T-cell (primary cell): ENCODE results near the gene DIPK1B. TPM values are rescaled to one million over a fixed set of nuclear protein-coding genes. Genes with fewer than 3 reads are reported as not detected.
A peak's percentile ranks its signal among the peaks of the same experiment; 100 is the strongest.

Experiments
- ATAC-seq, 4 experiments: fragments of 200-7000 bp in 3 of 4; fragments of 150-1000 bp in 1 of 4; cut with Tn5 transposase; replicated peaks in 1 of 4; 1 replicate in 3 of 4; 2 replicates in 1 of 4; pipeline ENCODE4 v1.10.0; 2021; ENCODE audit warnings: moderate library complexity in 3 of 4, mild to moderate bottlenecking in 2 of 4, moderate number of reproducible peaks in 1 of 4
- CTCF ChIA-PET, 2 donors: fragments of 300-600 bp; sonication (Branson Sonifier 250); formaldehyde crosslinking; loops; one replicate each; lab custom pipeline; 2022; ENCODE audit warnings: antibody characterized with exemption in 2 of 2; lab: Charles Lee
- POLR2A ChIA-PET, 2 donors: fragments of 300-600 bp; sonication (Branson Sonifier 250); formaldehyde crosslinking; loops; one replicate each; lab custom pipeline; 2022; ENCODE audit warnings: antibody characterized with exemption in 2 of 2; lab: Charles Lee
- DNase-seq, 35 experiments: peaks; one replicate each; pipeline versions ENCODE4 v3.0.0 to v3.0.0-alpha.2; 2013 to 2023
- H3K27ac ChIP-seq: one replicate; pipeline ENCODE4 v1.5.1; 2013; ENCODE audit warnings: low read length
- H3K27me3 ChIP-seq, 2 experiments: replicated peaks in 1 of 2; 1 replicate in 1 of 2; 2 replicates in 1 of 2; pipeline versions ENCODE4 v1.6.1 to v1.7.0; 2013; ENCODE audit warnings: low read length in 1 of 2, mixed read lengths in 1 of 2; ENCODE audit not compliant: control insufficient read depth in 2 of 2, insufficient read depth in 2 of 2; ENCODE audit errors: extremely low read depth in 1 of 2
- H3K36me3 ChIP-seq, 2 donors: 1 replicate in 1 of 2; 2 replicates in 1 of 2; pipeline versions ENCODE4 v1.6.1 to v1.7.0; 2013; ENCODE audit warnings: low read length in 1 of 2; ENCODE audit not compliant: control insufficient read depth in 2 of 2, insufficient read depth in 1 of 2; ENCODE audit errors: extremely low read depth in 1 of 2
- H3K4me1 ChIP-seq, 2 experiments: 1 replicate in 1 of 2; 2 replicates in 1 of 2; pipeline versions ENCODE4 v1.6.1 to v1.7.0; 2013; ENCODE audit warnings: low read length in 2 of 2, mixed read lengths in 1 of 2; ENCODE audit not compliant: insufficient read depth in 2 of 2, control insufficient read depth in 1 of 2; ENCODE audit errors: extremely low read depth in 1 of 2
- H3K4me3 ChIP-seq, 2 donors: 1 replicate in 1 of 2; 2 replicates in 1 of 2; pipeline versions ENCODE4 v1.5.1 to v1.7.0; 2013; ENCODE audit warnings: mild to moderate bottlenecking in 2 of 2, low read length in 1 of 2, moderate library complexity in 1 of 2; ENCODE audit not compliant: control insufficient read depth in 1 of 2; ENCODE audit errors: extremely low read depth in 1 of 2
- H3K9me3 ChIP-seq: 2 replicates; pipeline ENCODE4 v1.7.0; 2013
- H3K27ac Mint-ChIP-seq, 2 donors: one replicate each; pipeline ENCODE4 v1.8.0; 2020 to 2021; ENCODE audit warnings: mild to moderate bottlenecking in 2 of 2, mixed read lengths in 2 of 2
- H3K27me3 Mint-ChIP-seq, 2 donors: one replicate each; pipeline ENCODE4 v1.8.0; 2021 to 2022; ENCODE audit warnings: mixed read lengths in 2 of 2
- H3K36me3 Mint-ChIP-seq: one replicate; pipeline ENCODE4 v1.8.0; 2021; ENCODE audit warnings: mixed read lengths
- H3K4me1 Mint-ChIP-seq, 3 donors: one replicate each; pipeline ENCODE4 v1.8.0; 2020 to 2022; ENCODE audit warnings: mixed read lengths in 3 of 3, mild to moderate bottlenecking in 1 of 3
- H3K4me3 Mint-ChIP-seq, 3 donors: one replicate each; pipeline ENCODE4 v1.8.0; 2020 to 2022; ENCODE audit warnings: mild to moderate bottlenecking in 3 of 3, mixed read lengths in 3 of 3, moderate library complexity in 3 of 3
- H3K9me3 Mint-ChIP-seq, 3 donors: one replicate each; pipeline ENCODE4 v1.8.0; 2020 to 2022; ENCODE audit warnings: mixed read lengths in 3 of 3
- WGBS: methylation state at CpG from one replicate; pipeline ENCODE4 v1.1.5; 2013; ENCODE audit warnings: missing lambda C conversion rate; ENCODE audit not compliant: insufficient coverage; 5-methylcytosine and 5-hydroxymethylcytosine counted together
- total RNA-seq, 35 experiments: library from RNA in 6 of 35; stranded (reverse) in 6 of 35; fragments of 120-200 nt in 1 of 35; gene quantifications; one replicate each; pipeline versions ENCODE4 v1.2.1 to v1.2.4 and lab custom pipeline; 2013 to 2026

DIPK1B gene
- total RNA-seq, 5 donors from 2014 or later (not counting 1 experiment from before 2014, with no cell fraction given): 0.25 to 2.1 (median 0.77) TPM

GRCh38 chr9:136714096-136714892 lies 1.9 kb downstream of the DIPK1B start:
- no peak for ATAC-seq
- no peak overlapping the region for H3K4me3 ChIP-seq
- Mint-ChIP-seq H3K9me3 (no peaks in the 10 kb centered on the region), H3K36me3 (no peaks in the 10 kb centered on the region), H3K27me3 (peaks cover 13 to 45% of the 10 kb centered on the region in 2 donors), H3K4me3 (peak overlapping the region in 1 of 3 donors; percentile 28), H3K27ac (no peak overlapping the region), H3K4me1 (peaks cover 4 to 15% (median 11%) of the 10 kb centered on the region in 3 donors)
- H3K36me3 ChIP-seq: no peaks in the 10 kb centered on the region
- no peak for DNase-seq
- H3K27ac ChIP-seq: no peak overlapping the region
- ChIA-PET POLR2A (no interaction called here), CTCF (interaction anchor here in 1 of 2 donors (0.5 to 0.6 kb wide), 2 partner anchors 13 kb away, joined by 3 to 4 read pairs; no protein-coding TSS in a partner anchor)
- WGBS: 69% methylated on average over 15 of the region's 17 CpGs
- peaks cover 0 to 76% of the 10 kb centered on the region in 2 experiments for H3K27me3 ChIP-seq
- peaks cover 0 to 24% of the 10 kb centered on the region in 2 experiments for H3K4me1 ChIP-seq
- H3K9me3 ChIP-seq: no peaks in the 10 kb centered on the region

GRCh38 chr9:136714893-136715274 lies 2.5 kb downstream of the DIPK1B start:
- 51% methylated on average over 6 of the region's 8 CpGs for WGBS
- H3K4me1 ChIP-seq: peaks cover 0 to 28% of the 10 kb centered on the region in 2 experiments
- H3K27ac ChIP-seq: no peak overlapping the region
- no peak overlapping the region for H3K4me3 ChIP-seq
- Mint-ChIP-seq H3K4me3 (no peak overlapping the region), H3K36me3 (no peaks in the 10 kb centered on the region), H3K4me1 (peaks cover 4 to 16% (median 11%) of the 10 kb centered on the region in 3 donors), H3K27ac (no peak overlapping the region), H3K9me3 (no peaks in the 10 kb centered on the region), H3K27me3 (peaks cover 13 to 45% of the 10 kb centered on the region in 2 donors)
- H3K27me3 ChIP-seq: peaks cover 0 to 70% of the 10 kb centered on the region in 2 experiments
- CTCF ChIA-PET: no interaction called here
- H3K36me3 ChIP-seq: no peaks in the 10 kb centered on the region
- POLR2A ChIA-PET: no interaction called here
- H3K9me3 ChIP-seq: no peaks in the 10 kb centered on the region
- ATAC-seq: no peak
- DNase-seq: no peak

GRCh38 chr9:136717399-136717798 lies 5.0 kb downstream of the DIPK1B start:
- H3K36me3 Mint-ChIP-seq: peaks cover 4% of the 10 kb centered on the region
- Histone ChIP-seq H3K4me1 (peaks cover 0 to 21% of the 10 kb centered on the region in 2 experiments), H3K27ac (no peak overlapping the region), H3K4me3 (no peak overlapping the region), H3K36me3 (peaks cover under 1 to 9% of the 10 kb centered on the region in 2 donors), H3K9me3 (no peaks in the 10 kb centered on the region), H3K27me3 (peaks cover 0 to 48% of the 10 kb centered on the region in 2 experiments)
- ChIA-PET POLR2A (interaction anchor here in 1 of 2 donors (0.6 kb wide), 1 partner anchor 10 kb away, joined by 3 read pairs; no protein-coding TSS in a partner anchor), CTCF (no interaction called here)
- H3K27ac Mint-ChIP-seq: no peak overlapping the region
- no peaks in the 10 kb centered on the region for H3K9me3 Mint-ChIP-seq
- H3K4me3 Mint-ChIP-seq: no peak overlapping the region
- ATAC-seq: no peak
- peaks cover 0 to 14% (median 0%) of the 10 kb centered on the region in 3 donors for H3K4me1 Mint-ChIP-seq
- WGBS: 83% methylated on average over 5 of the region's 16 CpGs
- H3K27me3 Mint-ChIP-seq: peaks cover 5 to 26% of the 10 kb centered on the region in 2 donors
- DNase-seq: no peak

- no peaks in the 10 kb centered on the region for H3K9me3 Mint-ChIP-seq
- peaks cover 5% of the 10 kb centered on the region for H3K36me3 Mint-ChIP-seq
- no peaks in the 10 kb centered on the region for H3K9me3 ChIP-seq
- H3K4me3 ChIP-seq: no peak overlapping the region
- H3K27me3 Mint-ChIP-seq: peaks cover 5 to 22% of the 10 kb centered on the region in 2 donors
- H3K4me3 Mint-ChIP-seq: no peak overlapping the region
- peak in 1 of 4 experiments; percentile 6 for ATAC-seq
- no peak overlapping the region for H3K27ac ChIP-seq
- H3K27ac Mint-ChIP-seq: no peak overlapping the region
- POLR2A ChIA-PET: no interaction called here
- H3K4me1 Mint-ChIP-seq: peaks cover 1 to 12% (median 3%) of the 10 kb centered on the region in 3 donors
- peaks cover 0 to 15% of the 10 kb centered on the region in 2 experiments for H3K4me1 ChIP-seq
- peaks cover 0 to 39% of the 10 kb centered on the region in 2 experiments for H3K27me3 ChIP-seq
- CTCF ChIA-PET: interaction anchor here in 1 of 2 donors (0.6 kb wide), 1 partner anchor 41 kb away, joined by 3 read pairs; no protein-coding TSS in a partner anchor
- WGBS: 86% methylated on average over 12 of the region's 20 CpGs
- no peak for DNase-seq
- H3K36me3 ChIP-seq: peaks cover 12 to 20% of the 10 kb centered on the region in 2 donors
Observed at GRCh38 chr9:136718345-136719194, 6.2 kb downstream of the DIPK1B start.

GRCh38 chr9:136719195-136719880 lies 7.0 kb downstream of the DIPK1B start:
- H3K4me1 ChIP-seq: peaks cover 0 to 15% of the 10 kb centered on the region in 2 experiments
- H3K4me3 Mint-ChIP-seq: no peak overlapping the region
- no peak overlapping the region for H3K4me3 ChIP-seq
- no peak overlapping the region for H3K27ac Mint-ChIP-seq
- H3K9me3 Mint-ChIP-seq: no peaks in the 10 kb centered on the region
- peaks cover 9% of the 10 kb centered on the region for H3K36me3 Mint-ChIP-seq
- ChIA-PET CTCF (interaction anchor here in 1 of 2 donors (0.6 kb wide), 1 partner anchor 41 kb away, joined by 3 read pairs; no protein-coding TSS in a partner anchor), POLR2A (no interaction called here)
- WGBS: 53% methylated on average over 19 of the region's 24 CpGs
- DNase-seq: peak in 6 of 35 experiments; percentile 8 to 51 (median 16)
- peaks cover 8 to 17% (median 11%) of the 10 kb centered on the region in 3 donors for H3K4me1 Mint-ChIP-seq
- H3K27me3 Mint-ChIP-seq: peaks cover 5 to 15% of the 10 kb centered on the region in 2 donors
- peaks cover 19 to 28% of the 10 kb centered on the region in 2 donors for H3K36me3 ChIP-seq
- no peaks in the 10 kb centered on the region for H3K9me3 ChIP-seq
- peak in 3 of 4 experiments; percentile 16 to 39 (median 17) for ATAC-seq
- no peak overlapping the region for H3K27ac ChIP-seq
- peaks cover 0 to 31% of the 10 kb centered on the region in 2 experiments for H3K27me3 ChIP-seq
